NCI-H2107 (cell line): Measurements from ENCODE around the gene VPS13D.

ENCODE experiments used
- DNase-seq: peaks from one replicate; lab custom pipeline; 2025; lab: John Stamatoyannopoulos, UW

VPS13D gene

DNA sequence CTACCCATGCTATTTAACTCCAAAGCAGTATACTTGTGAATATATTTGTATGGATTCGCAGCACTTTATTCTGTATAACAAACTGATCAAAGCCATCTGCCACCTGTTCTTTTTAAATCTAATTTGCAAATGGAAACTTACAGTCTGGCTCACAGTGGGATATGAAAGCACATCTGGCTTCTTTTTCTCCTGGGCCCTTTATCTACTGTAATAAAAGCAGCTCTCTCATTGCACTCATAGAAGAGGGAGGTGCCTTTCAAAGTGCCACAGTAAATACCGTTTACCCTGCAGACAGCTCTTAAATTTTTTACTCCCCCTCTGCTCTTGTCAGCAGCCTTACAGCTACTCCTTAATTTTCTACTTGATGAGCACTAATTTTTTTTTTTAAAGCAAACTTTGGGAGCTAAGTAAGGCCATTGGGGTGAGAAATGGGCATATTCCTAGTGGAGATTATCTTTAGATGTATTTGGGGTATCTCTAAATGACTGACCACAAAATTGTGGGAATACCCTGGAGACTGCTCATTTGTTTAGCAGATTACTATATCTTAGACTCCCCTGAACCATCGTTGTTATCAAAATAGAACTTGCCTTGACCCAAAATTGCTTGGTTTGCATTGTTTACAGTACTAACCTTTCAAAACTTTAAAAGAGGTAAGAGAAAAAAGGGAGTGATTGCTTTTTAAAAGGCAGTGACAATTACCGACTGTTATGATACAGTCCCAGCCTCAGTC, 110.1 kb downstream of the VPS13D start:
- DNase-seq = no peak

DNA sequence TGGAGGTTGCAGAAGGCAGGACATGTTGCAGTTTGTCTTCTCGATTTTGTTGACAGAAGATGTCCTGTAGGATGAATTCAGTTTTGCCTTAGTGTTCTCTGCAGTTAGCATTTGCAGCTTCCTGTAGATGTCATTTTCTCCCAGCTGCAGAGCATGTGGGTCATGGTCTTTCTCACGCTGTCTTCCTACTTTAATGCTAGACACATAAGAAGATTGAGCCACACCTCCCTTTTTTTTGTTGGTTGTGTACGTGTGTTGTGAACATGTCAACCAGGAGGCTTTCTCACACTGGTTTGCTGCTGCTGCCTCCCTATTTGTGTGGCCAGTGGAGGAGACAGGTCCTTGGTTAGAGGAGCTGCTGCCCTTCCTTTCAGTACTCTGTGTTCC, 110.7 kb downstream of the VPS13D start:
- no peak for DNase-seq

- no peak for DNase-seq
These were observed 111.8 kb downstream of the VPS13D start for GRCh38 chr1:12341667-12342066.

GRCh38 chr1:12342401-12343003, 112.7 kb downstream of the VPS13D start:
- no peak for DNase-seq

DNA sequence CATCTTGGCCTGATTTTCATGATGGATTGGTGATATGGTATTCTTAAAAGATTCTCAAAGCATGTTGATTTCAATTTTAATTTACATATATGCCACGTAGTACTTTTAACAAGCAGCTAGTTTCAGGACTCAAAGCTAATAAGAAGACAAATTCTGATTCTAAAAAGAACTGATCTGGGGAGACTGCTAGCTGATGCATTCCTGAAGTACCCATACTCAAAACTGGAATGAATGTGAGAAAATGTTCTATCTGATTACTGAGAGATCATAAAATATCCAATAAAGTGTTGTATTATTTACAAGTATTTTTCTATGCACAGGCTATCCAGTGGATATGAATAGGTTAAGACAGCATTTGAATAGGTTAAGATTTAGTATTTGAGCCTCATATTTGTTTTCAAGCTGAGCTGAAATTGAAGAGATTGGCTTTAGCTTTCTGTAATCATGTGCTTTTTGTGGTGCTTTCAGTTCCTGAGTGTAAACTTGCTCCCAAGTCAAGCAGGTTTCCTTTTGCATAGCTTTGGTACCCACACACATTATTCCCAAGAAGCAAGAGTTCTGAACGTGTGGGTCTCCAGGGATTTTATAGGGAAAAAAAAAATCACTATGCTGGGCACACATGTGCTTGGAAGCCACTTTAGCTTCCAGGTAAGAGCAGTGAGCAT, 114.1 kb downstream of the VPS13D start:
- DNase-seq = no peak

- no peak for DNase-seq
These were observed 114.9 kb downstream of the VPS13D start for GRCh38 chr1:12344596-12345349.

DNA sequence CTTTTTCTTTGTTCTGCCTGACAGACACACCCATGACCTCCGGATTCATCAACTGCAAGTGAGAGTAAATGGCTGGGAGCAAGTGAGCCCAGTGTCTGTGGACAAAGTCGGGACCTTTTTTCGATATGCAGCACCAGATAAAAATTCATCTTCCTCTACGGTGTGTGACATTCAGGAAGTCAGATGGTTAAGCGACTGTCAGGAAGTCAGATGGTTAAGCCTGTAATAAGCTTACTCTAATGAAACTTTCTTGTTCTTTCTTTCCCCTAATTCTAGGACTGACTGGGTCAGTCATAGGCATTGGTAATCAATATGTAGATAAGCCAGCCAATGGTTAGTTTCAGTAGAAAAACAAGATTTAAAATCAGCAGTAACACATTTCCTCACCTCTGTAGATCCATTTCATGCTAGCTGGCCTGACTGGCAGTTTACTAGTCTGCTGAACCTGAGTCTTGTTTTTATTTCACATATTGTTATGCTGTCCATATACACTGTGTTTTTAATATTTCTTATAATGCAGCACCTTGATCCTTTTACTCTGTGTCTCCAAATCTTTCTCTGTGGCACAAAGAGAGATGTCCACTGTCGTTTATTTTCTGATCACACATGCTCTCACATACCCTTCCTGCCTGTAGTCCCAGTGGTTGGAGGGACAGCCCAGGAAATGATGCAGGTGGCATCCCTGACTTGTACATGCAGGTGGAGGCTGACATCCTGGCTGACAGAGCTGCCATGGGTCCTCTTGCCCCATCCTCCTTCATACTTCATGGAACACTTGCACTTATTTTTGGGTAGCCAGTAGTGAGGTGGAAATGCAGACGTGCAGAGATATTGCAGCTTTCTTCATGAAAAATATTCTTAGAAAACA, 115.8 kb downstream of the VPS13D start:
- no peak for DNase-seq

DNA sequence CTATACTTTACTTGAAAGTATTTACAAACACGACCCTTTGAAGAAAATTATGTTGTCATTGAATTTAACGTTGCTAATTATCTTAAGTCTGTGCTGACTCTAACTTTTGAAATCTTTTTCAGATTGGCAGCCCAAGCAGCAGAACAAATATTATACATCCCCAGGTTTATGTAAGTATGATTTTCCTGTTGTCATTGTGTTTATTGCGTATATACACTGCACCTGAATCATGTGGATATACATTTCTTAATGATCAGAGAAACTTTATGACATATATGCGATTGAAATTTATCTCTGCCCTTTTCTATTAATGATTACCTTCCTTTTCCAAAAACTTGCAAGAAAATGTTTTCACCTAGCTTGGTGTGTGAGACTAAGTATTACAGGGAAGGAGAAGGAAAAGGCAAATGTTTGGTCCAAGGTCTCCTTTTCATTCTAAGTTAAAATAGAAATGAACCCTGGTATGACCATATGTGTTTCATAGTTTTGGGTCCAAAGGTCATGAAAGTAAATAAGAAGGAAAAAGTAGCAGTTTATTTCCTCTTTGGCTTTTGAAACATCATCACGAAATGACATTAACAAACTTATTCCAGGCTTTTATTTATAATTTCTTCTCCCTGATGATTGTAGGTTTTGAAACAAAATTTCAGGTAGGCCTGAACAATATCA, 116.8 kb downstream of the VPS13D start:
- DNase-seq = no peak

GRCh38 chr1:12348113-12348512, 118.3 kb downstream of the VPS13D start:
- no peak for DNase-seq

GRCh38 chr1:12353981-12354380, 124.2 kb downstream of the VPS13D start:
- DNase-seq = no peak

GRCh38 chr1:12356004-12356890, 126.4 kb downstream of the VPS13D start:
- no peak for DNase-seq

DNA sequence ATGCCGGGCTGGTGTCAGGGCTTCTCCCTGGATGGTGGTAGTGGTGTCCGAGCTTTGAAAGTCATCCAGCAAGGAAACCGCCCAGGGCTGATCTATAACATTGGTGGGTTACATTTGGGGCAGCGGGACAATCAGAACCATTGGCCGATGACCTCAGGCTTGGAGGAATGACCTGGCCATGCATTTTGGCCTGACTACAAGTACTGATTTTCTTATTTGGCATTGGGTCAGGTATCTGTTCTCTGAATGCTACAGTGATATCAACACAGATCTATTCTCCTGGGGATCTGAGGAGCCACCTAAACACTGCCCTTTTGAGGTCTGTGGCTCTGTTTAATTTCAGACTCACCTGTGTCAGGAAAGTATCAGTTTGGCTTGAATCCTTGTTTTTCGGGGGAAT, 128.7 kb downstream of the VPS13D start:
- DNase-seq = no peak

DNA sequence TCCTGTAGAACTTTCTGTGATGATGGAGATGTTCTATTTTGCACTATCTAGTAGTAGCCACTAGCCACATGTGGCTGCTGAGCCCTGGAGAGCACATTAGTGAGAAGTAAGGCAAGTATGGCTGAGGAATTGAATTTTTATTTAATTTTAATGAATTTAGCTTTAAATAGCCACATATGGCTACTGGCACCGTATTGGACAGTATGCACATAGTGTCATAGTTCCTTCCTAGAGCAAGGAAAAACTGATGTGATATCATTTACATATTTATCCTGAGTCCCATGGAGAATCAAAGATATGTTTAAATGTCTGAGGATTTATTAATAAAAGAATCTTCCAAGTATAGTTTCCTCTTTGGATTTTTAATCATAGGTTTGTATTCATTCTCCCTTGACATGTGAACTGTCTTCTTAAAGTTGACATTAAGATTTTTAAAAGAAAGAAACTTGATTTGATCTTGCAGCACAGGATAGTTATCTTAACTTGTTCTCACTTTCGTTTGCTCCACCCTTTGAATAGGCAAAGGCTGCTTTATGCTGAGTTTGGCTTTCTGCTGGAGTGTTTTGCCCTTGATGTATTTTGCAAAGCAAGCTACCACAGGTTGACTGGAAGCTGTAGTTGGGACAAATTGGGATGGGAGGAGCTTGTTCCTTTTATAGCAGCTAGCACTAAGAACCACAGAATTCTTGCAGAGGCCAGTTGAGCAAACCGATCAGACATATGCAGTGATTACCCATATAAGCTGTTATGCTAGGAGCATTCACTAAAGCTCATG, 129.7 kb downstream of the VPS13D start:
- DNase-seq = no peak

GRCh38 chr1:12368646-12369045, 138.8 kb downstream of the VPS13D start:
- DNase-seq = no peak

GRCh38 chr1:12369258-12369657, 139.4 kb downstream of the VPS13D start:
- DNase-seq = no peak

DNA sequence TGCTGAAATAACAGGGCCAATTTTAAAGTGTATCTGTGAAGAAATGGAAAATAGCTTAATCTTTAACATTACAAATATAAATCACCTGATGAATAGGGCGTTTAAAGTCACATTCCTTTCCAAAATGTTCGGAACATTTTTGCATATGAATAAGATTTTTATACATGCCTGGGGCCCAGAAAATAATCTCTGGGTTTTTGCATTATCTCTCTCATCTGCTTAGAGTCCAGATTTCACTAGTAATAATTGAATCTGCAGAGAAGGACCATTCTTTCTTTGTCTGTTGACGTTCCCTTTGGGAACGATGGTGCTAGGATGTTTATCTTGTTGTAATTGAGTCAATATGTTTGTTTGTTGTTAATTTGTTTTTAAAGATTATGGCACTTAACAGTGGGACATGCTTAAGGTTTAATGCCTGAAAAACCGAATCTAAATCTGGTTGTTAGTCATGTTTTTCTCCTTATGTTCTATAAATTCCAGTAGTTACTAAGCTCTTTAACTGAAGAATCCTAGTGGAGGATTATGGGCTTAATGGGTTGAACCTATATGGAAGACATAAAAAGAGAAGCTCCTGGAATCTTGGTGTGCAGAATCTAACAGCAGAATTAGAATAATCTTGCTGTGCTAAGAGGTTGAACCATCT, 140.6 kb downstream of the VPS13D start:
- no peak for DNase-seq

GRCh38 chr1:12371053-12371452, 141.2 kb downstream of the VPS13D start:
- no peak for DNase-seq

- no peak for DNase-seq
These were observed 142.3 kb downstream of the VPS13D start for GRCh38 chr1:12372180-12372579.

DNA sequence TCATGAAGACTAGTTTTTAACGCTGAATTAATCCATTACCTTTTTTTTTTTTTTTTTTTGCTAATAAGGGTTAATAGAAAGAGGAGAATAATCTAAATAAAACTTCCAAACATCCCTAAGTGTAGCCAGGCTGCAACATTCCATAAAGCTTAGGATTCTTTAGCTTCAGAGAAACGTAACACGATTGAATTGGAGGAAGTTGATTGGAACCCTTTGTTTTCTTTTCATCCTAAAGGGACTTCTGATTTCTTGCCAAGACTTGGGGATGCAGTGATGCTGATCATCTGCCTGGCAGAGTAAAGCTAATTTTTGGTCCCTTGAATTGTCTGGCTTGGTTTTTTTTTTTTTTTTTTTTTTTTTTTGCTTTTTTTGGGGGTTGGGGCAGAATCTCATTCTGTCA, 142.9 kb downstream of the VPS13D start:
- no peak for DNase-seq
